ENCODE results near the gene GRID2. TPM values are rescaled to one million over a fixed set of nuclear protein-coding genes. Genes with fewer than 3 reads are reported as not detected.

The GRID2 gene
- under 0.01 TPM in 1 of 2 replicates, not detected in the other for total RNA-seq (2012; rRNA removed)
- polyA plus RNA-seq (2012; rRNA removed): not detected in 2 replicates
- polyA plus RNA-seq (2012; cell fraction: cytosol; rRNA removed): not detected in 2 replicates
- polyA plus RNA-seq (2012; cell fraction: nucleus; rRNA removed; ENCODE audit: low replicate concordance): not detected in 2 replicates
- Bru-seq, nascent RNA: percentile 1 among the genes with signal in this experiment
- BruChase-seq, experiment 1, labeled RNA remaining after a 6-hour chase: percentile 1 among the genes with signal in this experiment
- BruChase-seq, experiment 2, labeled RNA remaining after a 2-hour chase: percentile 1 among the genes with signal in this experiment
- long read RNA-seq, partial matches to known transcripts: 0 of 1 reads
- long read RNA-seq, other reads (novel, unspliced or antisense): 1 of 1 reads

GRCh38 chr4:92303621-92304027 lies at the start of gene GRID2:
Gene GRID2 (plus strand): TSS chr4:92303966.
- POLR2A ChIA-PET (ENCODE audit: unreplicated experiment): no interaction called here
- Histone ChIP-seq H2BK120ac (ENCODE audit: low read depth, low read length) (no peak within 1 kb of the TSS), H3K14ac (replicated peaks; ENCODE audit: low read depth, low read length) (no peak within 1 kb of the TSS), H3K23ac (ENCODE audit: low read depth, low read length) (no peak within 1 kb of the TSS), H3K4me1 (ENCODE audit: control insufficient read depth, insufficient read depth, low read length) (no peaks in the 10 kb centered on the region; the same call in 1 of the 2 replicates), H3K27me3 (ENCODE audit: control insufficient read depth, insufficient read depth, low read length) (peaks cover 40% of the 10 kb centered on the region), H2AFZ (replicated peaks; ENCODE audit: low read length, poor library complexity) (peak within 1 kb of the TSS; percentile 73), H2BK5ac (ENCODE audit: low read depth, low read length, poor library complexity, severe bottlenecking) (no peak within 1 kb of the TSS), H4K91ac (ENCODE audit: insufficient read depth, low read depth, low read length) (no peak within 1 kb of the TSS), H4K20me1 (ENCODE audit: insufficient read depth, low read length) (no peaks in the 10 kb centered on the region), H3K9me3 (ENCODE audit: control insufficient read depth, insufficient read depth, low read length) (no peaks in the 10 kb centered on the region), H3K4ac (ENCODE audit: low read depth, low read length) (no peak within 1 kb of the TSS), H4K5ac (ENCODE audit: low read depth, low read length) (no peak within 1 kb of the TSS), H3K4me3 (ENCODE audit: insufficient read depth, low read depth, low read length) (no peak within 1 kb of the TSS), H2AK9ac (replicated peaks; ENCODE audit: low read depth, low read length, poor library complexity) (no peak within 1 kb of the TSS), H3K79me1 (ENCODE audit: low read depth in 1 of 2, low read length in 2 of 2) (no peaks in the 10 kb centered on the region), H3K18ac (ENCODE audit: low read depth, low read length) (no peak within 1 kb of the TSS), H3K4me2 (ENCODE audit: low read depth, low read length) (peak within 1 kb of the TSS; percentile 68; the same call in 1 of the 2 replicates), H4K8ac (ENCODE audit: low read depth in 2 of 2, low read length in 2 of 2) (no peak within 1 kb of the TSS), H3K27ac (ENCODE audit: insufficient read depth, low read length) (no peak within 1 kb of the TSS), H3K9ac (ENCODE audit: low read depth, low read length) (no peak within 1 kb of the TSS), H3K56ac (ENCODE audit: extremely low read depth, insufficient read depth, low read length) (no peak within 1 kb of the TSS), H2AK5ac (ENCODE audit: low read depth, low read length) (no peak within 1 kb of the TSS), H3K9me1 (ENCODE audit: insufficient read depth, low read length) (no peaks in the 10 kb centered on the region), H3K36me3 (ENCODE audit: control insufficient read depth, insufficient read depth, low read length) (no peaks in the 10 kb centered on the region), H2BK20ac (ENCODE audit: low read depth, low read length) (no peak within 1 kb of the TSS), H2BK15ac (ENCODE audit: low read depth, low read length) (no peak within 1 kb of the TSS)
- dilution Hi-C loops (cut with HindIII; ENCODE audit: low sequenced_read_pairs, unreplicated experiment): no loop called here
- no TSS peak for BruUV-seq (replicated peaks)
- in situ Hi-C loops (cut with MboI; ENCODE audit: low sequenced_read_pairs): no loop called here
- CTCF ChIA-PET: interaction anchor here (0.6 to 0.8 kb wide), 2 partner anchors 9 to 150 kb away, joined by 3 to 5 read pairs; no protein-coding TSS in a partner anchor
- WGBS, 2 experiments (ENCODE audit: extremely low coverage in 2 of 2, insufficient read length in 1 of 2): 0% methylated on average over 12 of the region's 29 CpGs; no CpG with 5 or more reads in 1 of the 2 experiments
- DNase-seq (peak; percentile 2), ATAC-seq (ENCODE audit: low read depth) (no peak; the same call in 1 of the 2 replicates)
- intact Hi-C loops (cut with micrococcal nuclease): no loop called here
- TF ChIP-seq NFE2L2 (IDR thresholded peaks at IDR 0.05; ENCODE audit: low read depth, low read length) (no peak), RAD21 (IDR thresholded peaks at IDR 0.05; ENCODE audit: low read length) (no peak), MAFK (IDR thresholded peaks at IDR 0.05; ENCODE audit: low read depth, low read length) (no peak), SMC3 (IDR thresholded peaks at IDR 0.05; ENCODE audit: low read depth, low read length) (no peak), MXI1 (IDR thresholded peaks at IDR 0.05; ENCODE audit: borderline replicate concordance, low read depth, low read length) (no peak), FOS (IDR thresholded peaks at IDR 0.05; ENCODE audit: low read depth, low read length) (no peak), BHLHE40 (IDR thresholded peaks at IDR 0.05; ENCODE audit: low read depth, low read length) (no peak), POLR2A (IDR thresholded peaks at IDR 0.05; ENCODE audit: low read depth, low read length) (no peak), MAZ (IDR thresholded peaks at IDR 0.05; ENCODE audit: borderline replicate concordance, low read depth, low read length) (no peak), RCOR1 (IDR thresholded peaks at IDR 0.05; ENCODE audit: insufficient replicate concordance, low read length) (no peak), CEBPB (IDR thresholded peaks at IDR 0.05; ENCODE audit: low read depth, low read length) (no peak), CHD1 (IDR thresholded peaks at IDR 0.05; ENCODE audit: low read depth, low read length) (no peak), USF2 (IDR thresholded peaks at IDR 0.05; ENCODE audit: low read depth, low read length) (no peak)
- TF ChIP-seq, protein P1, sequence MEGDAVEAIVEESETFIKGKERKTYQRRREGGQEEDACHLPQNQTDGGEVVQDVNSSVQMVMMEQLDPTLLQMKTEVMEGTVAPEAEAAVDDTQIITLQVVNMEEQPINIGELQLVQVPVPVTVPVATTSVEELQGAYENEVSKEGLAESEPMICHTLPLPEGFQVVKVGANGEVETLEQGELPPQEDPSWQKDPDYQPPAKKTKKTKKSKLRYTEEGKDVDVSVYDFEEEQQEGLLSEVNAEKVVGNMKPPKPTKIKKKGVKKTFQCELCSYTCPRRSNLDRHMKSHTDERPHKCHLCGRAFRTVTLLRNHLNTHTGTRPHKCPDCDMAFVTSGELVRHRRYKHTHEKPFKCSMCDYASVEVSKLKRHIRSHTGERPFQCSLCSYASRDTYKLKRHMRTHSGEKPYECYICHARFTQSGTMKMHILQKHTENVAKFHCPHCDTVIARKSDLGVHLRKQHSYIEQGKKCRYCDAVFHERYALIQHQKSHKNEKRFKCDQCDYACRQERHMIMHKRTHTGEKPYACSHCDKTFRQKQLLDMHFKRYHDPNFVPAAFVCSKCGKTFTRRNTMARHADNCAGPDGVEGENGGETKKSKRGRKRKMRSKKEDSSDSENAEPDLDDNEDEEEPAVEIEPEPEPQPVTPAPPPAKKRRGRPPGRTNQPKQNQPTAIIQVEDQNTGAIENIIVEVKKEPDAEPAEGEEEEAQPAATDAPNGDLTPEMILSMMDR (conservative IDR thresholded peaks at IDR 0.05; ENCODE audit: low read depth, low read length): no peak
- TF ChIP-seq, protein P2, sequence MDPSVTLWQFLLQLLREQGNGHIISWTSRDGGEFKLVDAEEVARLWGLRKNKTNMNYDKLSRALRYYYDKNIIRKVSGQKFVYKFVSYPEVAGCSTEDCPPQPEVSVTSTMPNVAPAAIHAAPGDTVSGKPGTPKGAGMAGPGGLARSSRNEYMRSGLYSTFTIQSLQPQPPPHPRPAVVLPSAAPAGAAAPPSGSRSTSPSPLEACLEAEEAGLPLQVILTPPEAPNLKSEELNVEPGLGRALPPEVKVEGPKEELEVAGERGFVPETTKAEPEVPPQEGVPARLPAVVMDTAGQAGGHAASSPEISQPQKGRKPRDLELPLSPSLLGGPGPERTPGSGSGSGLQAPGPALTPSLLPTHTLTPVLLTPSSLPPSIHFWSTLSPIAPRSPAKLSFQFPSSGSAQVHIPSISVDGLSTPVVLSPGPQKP (IDR thresholded peaks at IDR 0.05; ENCODE audit: borderline replicate concordance, low read depth, low read length): no peak
